ENCODE measurements around the gene PITHD1.
"Not testable (repeated sequence)": the region's sequence is repeated elsewhere in the genome, so short reads cannot be mapped to it uniquely, and the experiment has no call there.

The PITHD1 gene

DNA sequence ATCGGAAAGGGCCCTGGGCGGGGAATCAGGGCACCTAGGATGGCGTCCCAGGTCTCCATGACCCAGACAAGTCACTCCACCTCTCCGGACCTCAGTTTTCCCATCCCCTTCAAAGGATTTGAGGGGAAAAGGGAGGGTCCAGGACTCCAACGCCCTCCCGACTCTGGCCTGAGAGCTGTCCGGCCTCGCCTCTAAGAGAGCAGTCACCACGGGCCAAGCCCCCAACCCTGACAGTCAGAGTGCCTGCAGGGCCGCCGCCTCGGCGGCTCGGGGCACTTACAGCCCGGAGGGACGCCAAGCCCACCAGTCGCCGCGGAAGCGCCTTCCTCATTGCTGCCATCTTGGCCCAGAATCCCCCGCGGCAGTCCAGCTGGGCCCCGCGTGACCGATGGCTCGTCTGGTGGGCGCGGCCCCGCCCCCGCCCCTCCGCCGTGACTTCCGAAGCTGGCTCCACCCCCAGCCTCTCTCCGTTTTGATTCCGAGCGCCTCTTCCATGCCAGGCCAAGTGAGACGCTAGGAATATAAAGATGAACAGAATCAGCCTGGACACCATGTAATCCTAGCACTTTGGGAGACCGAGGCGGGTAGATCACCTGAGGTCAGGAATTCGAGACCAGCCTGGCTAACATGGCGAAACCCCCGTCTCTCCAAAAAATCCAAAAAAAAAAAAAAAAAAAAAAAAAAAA lies 47.0 kb downstream of the PITHD1 start, which contains the start of gene HMGCL:
Gene HMGCL (minus strand): TSS at position 354 of the 686 bp plus-strand sequence. CDS start 14 bp downstream, at position 340.
- DNase-seq (ENCODE audit: low read depth in 2 of 2) = peak; percentile 80 to 84

DNA sequence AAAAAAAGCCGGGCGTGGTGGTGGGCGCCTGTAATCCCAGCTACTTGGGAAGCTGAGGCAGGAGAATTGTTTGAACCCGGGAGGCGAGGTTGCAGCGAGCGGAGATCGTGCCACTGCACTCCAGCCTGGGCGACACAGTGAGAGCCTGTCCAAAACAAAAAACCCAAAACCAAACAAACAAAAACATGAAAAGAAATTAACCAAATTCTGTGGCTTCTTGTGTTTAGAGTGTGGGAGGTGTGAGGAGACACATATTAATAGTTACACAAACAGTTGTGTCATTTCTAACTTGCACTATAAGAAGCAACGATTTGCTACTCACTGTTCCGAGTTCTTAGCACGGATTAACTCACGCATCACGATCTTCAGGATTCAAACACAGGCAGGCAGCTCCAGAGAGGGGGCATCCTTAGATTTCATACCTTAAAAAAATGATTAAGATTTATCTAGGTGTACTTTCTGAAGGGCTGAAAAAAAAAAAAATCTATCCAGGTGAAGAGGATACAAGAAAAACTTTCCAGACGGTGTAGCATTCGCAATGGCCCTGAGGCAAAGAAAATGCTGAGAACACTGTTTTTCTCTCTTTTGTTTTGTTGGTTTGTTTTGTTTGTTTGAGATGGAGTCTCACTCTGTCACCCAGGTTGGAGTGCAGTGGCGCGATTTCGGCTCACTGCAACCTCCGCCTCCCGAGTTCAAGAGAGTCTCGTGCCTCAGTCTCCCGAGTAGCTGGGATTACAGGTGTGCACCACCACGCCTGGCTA lies 47.7 kb downstream of the PITHD1 start:
- no peak for DNase-seq (ENCODE audit: low read depth in 2 of 2)

DNA sequence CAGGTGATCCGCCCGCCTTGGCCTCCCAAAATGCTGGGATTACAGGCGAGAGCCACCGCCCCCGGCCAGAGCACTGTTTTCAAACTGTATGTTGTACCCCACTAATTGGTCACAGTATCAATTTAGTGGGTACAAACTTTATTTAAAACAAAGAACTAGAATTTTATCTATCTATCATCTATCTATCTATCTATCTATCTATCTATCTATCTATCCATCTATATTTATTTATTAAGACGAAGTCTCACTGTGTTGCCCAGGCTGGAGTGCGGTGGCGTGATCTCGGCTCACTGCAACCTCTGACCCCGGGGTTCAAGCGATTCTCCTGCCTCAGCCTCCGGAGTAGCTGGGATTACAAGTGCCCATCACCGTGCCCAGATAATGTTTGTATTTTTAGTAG lies 48.4 kb downstream of the PITHD1 start:
- not testable (repeated sequence) for DNase-seq (ENCODE audit: low read depth in 2 of 2)

DNA sequence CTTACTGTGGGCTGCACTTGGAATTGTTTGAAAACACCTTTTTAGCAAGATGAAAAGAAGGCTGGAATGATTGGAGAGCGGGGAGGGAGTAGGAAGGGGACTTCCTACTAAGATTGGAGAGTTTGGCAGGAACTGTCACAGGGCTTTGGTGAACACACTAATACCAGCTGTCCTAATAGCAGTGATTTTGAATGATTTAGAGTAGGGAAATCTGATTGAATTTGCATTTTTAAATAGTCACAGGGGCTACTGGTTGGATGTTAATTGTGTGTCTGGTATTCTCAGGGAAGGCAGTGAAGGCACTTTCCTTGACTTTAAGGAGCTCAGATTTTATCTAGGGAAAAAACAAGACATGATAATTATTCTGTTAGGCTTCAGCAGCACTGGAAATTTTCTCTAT lies 49.5 kb downstream of the PITHD1 start:
- no peak for DNase-seq (ENCODE audit: low read depth in 2 of 2)

DNA sequence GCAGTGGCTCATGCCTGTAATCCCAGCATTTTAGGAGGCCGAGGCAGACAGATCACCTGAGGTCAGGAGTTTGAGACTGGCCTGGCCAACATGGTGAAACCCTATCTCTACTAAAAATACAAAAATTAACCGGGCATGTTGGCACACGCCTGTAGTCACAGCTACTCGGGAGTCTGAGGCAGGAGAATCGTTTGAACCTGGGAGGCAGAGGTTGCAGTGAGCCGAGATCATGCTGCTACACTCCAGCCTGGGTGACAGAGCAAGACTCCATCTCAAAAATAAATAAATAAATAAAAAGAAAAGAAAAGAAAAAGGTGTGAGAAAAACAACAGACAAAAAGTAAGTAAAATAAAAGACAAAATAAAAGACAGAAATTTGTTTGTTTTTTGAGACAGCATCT lies 55.9 kb downstream of the PITHD1 start:
- DNase-seq (ENCODE audit: low read depth in 2 of 2) = not testable (repeated sequence)

DNA sequence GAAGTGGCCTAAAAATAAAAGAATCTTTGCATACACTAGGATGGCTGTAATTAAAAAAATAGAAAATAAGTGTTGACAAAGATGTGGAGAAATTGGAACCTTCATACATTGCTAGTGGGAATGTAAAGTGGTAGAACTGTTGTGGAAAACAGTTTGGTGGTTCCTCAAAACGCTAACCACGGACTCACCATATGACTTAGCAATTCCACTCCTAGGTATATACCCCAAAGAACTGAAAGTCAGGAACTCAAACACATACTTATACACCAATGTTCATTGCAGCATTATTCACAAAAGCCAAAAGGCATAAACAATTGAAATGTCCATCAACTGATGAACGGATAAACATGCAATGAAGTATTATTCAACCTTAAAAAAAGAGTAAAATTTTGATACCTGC lies 57.8 kb downstream of the PITHD1 start:
- DNase-seq (ENCODE audit: low read depth in 2 of 2) = no peak
